Measurements from ENCODE around the gene PRR15L.
"Not testable (repeated sequence)": the region's sequence is repeated elsewhere in the genome, so short reads cannot be mapped to it uniquely, and the experiment has no call there.

Gene PRR15L

DNA sequence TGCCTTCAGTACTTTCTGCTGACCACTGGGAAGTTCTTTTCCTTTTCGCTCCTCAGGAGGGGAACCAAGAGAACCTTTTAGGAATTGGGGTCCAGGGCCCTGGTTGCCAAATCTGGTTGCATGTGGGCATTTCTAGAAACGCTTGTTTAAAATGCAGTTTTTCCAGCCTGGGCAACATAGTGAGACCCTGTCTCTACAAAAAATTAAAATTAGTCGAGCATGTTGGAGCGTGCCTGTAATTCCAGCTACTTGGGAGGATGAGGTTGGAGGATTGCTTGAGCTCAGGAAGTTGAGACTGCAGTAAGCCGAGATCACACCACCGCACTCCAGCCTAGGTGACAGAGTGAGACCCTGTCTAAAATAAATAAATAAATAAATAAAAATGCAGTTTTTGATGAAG lies 15.1 kb downstream of the PRR15L start:
- TF ChIP-seq, protein P1, sequence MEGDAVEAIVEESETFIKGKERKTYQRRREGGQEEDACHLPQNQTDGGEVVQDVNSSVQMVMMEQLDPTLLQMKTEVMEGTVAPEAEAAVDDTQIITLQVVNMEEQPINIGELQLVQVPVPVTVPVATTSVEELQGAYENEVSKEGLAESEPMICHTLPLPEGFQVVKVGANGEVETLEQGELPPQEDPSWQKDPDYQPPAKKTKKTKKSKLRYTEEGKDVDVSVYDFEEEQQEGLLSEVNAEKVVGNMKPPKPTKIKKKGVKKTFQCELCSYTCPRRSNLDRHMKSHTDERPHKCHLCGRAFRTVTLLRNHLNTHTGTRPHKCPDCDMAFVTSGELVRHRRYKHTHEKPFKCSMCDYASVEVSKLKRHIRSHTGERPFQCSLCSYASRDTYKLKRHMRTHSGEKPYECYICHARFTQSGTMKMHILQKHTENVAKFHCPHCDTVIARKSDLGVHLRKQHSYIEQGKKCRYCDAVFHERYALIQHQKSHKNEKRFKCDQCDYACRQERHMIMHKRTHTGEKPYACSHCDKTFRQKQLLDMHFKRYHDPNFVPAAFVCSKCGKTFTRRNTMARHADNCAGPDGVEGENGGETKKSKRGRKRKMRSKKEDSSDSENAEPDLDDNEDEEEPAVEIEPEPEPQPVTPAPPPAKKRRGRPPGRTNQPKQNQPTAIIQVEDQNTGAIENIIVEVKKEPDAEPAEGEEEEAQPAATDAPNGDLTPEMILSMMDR (IDR thresholded peaks at IDR 0.05; ENCODE audit: low read depth, low read length, missing control alignments): no peak
- DNase-seq (ENCODE audit: low read depth): no peak
- in situ Hi-C loops (cut with HindIII; ENCODE audit: low sequenced_read_pairs): loop anchor here (5.0 kb wide), 1 partner anchor 85 kb away; no protein-coding TSS in a partner anchor
- peak overlapping the region; percentile 52 for H3K4me3 ChIP-seq (ENCODE audit: low read depth, low read length)

DNA sequence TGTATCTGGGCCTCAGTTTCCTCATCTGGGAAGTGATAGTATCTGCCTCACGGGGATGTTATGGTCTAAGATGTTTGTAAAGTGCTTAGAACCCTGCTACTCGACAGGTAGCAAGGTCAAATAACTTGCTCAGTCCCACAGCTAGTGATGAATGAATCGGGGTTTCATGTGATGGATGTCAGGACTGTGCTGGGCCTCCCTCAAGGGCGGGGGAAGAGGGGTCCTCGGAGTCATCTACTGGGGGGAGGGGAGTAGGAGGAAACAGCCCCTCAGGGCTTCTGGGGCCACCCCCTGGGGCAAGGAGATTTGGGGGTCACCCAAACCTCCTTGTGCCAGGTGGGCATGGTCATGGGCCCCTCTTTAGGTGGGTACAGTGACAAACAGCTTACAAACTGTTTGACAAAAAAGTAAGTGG lies 15.6 kb downstream of the PRR15L start:
- TF ChIP-seq, protein P1 (IDR thresholded peaks at IDR 0.05; ENCODE audit: low read depth, low read length, missing control alignments): no peak
- no peak for DNase-seq (ENCODE audit: low read depth)
- H3K4me3 ChIP-seq (ENCODE audit: low read depth, low read length): peak overlapping the region; percentile 52
- in situ Hi-C loops (cut with HindIII; ENCODE audit: low sequenced_read_pairs): loop anchor here (5.0 kb wide), 1 partner anchor 85 kb away; no protein-coding TSS in a partner anchor

DNA sequence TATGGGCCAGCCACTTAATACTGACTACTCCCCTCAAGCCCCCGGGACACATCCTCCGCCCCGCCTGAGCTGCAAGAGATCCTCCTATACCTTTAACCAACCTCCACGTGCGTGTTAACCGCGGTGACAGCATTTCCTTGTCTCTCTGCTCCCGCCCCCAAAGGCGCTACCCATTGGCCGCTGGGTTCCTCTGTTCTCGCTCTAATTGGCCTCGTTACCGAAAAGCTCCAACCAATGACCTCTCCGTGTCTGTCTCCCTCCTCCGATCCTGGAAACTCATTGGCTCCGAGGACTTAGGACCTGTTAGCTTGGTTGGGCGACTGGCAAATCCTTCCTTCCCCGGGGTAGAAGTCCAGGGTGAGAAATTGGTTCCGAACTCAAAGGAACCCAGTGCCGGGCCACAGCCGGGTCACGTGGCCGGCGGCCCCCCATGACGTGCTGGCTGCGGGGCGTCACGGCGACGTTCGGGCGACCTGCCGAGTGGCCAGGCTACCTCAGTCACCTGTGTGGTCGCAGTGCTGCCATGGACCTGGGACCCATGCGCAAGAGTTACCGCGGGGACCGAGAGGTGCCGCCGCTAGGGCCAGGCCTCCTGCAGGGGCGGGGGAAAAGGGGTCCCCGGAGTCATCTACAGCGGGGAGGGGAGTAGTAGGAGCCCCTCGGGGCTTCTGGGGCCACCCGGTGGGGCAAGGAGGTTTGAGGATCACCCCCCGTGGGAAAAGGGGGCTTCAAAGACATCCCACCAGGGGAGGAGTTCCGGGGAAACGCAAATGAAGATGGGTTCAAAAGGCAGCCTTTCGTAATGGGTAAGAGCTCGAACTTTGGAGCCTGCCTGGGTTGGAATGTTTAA lies 16.2 kb downstream of the PRR15L start, which contains the start of gene PNPO:
Gene PNPO, plus strand, starts transcription at position 326 of the 850 bp plus-strand sequence. Its CDS starts 105 bp downstream, at position 431.
- peak; percentile 96 for DNase-seq (ENCODE audit: low read depth)
- peak within 1 kb of the TSS; percentile 52 for H3K4me3 ChIP-seq (ENCODE audit: low read depth, low read length)
- TF ChIP-seq, protein P1 (IDR thresholded peaks at IDR 0.05; ENCODE audit: low read depth, low read length, missing control alignments): no peak
- in situ Hi-C loops (cut with HindIII; ENCODE audit: low sequenced_read_pairs): loop anchor here (5.0 kb wide), 1 partner anchor 84 kb away; no protein-coding TSS in a partner anchor

DNA sequence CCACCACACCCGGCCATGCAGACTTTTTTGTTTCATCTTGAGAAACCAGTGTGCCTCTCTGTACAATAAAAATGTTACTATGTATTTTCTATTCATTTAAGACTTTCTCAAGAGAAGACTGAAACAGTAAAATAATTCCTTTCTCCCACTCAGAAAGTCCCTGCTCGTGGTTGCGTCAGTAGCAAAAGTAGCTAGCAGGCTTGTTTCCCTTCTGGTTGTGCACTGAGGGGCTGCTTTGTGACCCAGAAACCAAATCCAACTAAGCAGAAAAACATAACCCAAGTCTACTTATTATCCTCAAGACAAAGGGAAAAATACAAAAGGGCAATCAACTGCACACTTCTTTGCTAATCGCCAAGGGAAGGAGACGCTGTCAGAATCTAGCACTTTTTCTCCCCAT lies 19.7 kb downstream of the PRR15L start:
- TF ChIP-seq, protein P1 (IDR thresholded peaks at IDR 0.05; ENCODE audit: low read depth, low read length, missing control alignments): no peak
- H3K4me3 ChIP-seq (ENCODE audit: low read depth, low read length): no peak overlapping the region
- in situ Hi-C loops (cut with HindIII; ENCODE audit: low sequenced_read_pairs): no loop called here
- DNase-seq (ENCODE audit: low read depth): no peak

DNA sequence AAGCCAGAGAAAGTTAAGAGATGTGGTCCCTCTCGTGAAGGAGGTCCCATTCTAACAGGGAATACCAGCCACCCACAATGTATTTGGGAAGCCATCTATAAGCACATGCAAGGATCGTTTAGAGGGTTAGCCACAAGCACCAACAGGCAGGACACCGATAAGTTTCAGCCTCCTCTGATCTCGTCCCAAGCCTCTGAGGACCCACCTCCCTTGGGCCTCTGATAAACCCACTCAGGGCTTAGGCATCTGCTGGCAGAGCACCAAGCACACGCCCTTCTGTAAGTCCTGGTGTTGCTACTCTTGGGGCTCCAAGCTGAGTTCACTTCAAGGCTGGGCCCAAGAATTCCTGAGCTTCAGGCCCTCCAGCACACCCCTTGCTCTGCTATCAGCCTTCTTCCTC lies 21.7 kb downstream of the PRR15L start:
- TF ChIP-seq, protein P1 (IDR thresholded peaks at IDR 0.05; ENCODE audit: low read depth, low read length, missing control alignments): no peak
- H3K4me3 ChIP-seq (ENCODE audit: low read depth, low read length): no peak overlapping the region
- DNase-seq (ENCODE audit: low read depth): peak; percentile 23
- in situ Hi-C loops (cut with HindIII; ENCODE audit: low sequenced_read_pairs): no loop called here

DNA sequence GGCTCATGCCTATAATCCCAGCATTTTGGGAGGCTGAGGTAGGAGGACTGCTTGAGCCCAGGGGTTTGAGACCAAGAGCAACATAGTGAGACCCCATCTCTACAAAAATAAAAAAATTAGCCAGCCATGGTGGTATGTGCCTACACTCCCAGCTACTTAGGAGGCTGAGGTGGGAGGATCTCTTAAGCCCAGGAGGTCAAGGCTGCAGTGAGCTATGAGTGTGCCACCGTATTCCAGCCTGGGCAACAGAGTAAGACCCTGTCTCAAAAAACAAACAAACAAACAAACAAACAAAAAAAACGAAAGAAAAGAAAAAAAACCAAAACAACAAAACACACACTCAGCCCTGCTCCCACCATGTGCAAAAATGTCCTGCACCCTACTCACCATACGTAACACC lies 22.2 kb downstream of the PRR15L start:
- H3K4me3 ChIP-seq (ENCODE audit: low read depth, low read length); in situ Hi-C loops (cut with HindIII; ENCODE audit: low sequenced_read_pairs); DNase-seq (ENCODE audit: low read depth): not testable (repeated sequence)

DNA sequence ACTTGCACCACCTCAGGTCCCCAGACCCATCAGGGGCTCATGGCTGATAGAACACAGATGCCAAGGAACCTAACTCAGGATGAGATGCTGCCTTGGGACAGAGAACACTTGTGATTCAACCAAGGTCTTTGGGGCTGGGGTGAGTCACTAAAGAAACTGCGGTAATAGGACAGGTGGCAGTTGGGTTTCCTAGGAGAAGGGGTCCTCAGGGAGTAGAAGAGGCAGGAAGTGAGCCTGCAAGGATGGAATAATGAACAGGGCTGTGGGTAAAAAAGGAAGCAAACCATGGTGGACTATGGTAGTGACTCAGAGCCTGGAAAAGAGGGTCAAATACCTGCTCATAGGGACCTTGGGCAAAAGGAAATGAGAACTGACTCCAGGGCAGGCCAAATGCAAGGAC lies 22.8 kb downstream of the PRR15L start:
- in situ Hi-C loops (cut with HindIII; ENCODE audit: low sequenced_read_pairs): no loop called here
- TF ChIP-seq, protein P1 (IDR thresholded peaks at IDR 0.05; ENCODE audit: low read depth, low read length, missing control alignments): no peak
- H3K4me3 ChIP-seq (ENCODE audit: low read depth, low read length): no peak overlapping the region

More for the DNA sequence above, 22.8 kb downstream of the PRR15L start:
- no peak for DNase-seq (ENCODE audit: low read depth)

Measured in astrocyte of the cerebellum (primary cell).